GM18873 (cell line): ENCODE results near the gene RASEF.

Experiments used
- ATAC-seq: cut with Tn5 transposase; IDR thresholded peaks from one replicate; pipeline ENCODE4 v1.9.1; 2021; ENCODE audit warnings: mild to moderate bottlenecking, moderate library complexity, moderate number of reproducible peaks; ENCODE audit not compliant: unreplicated experiment, low FRiP score

The RASEF gene

DNA sequence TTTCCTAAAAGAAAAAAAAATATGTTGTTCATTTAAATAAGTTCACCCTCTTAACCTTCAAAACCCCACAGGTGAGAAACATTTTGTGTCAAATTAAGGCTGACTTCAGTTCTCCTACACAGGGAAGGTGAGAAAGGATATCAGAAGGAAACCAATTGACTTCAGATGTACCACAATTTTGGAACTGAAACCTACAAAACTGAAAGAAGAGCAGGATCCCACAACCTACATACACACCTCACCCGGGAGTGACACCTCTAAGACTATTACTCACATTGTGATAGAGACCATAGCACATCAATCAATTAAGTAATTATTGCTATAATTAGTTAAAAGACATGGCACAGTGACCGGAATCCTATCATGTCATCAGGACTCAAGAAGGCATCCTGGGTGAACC is 47.0 kb downstream of the RASEF start:
- ATAC-seq, result no peak

DNA sequence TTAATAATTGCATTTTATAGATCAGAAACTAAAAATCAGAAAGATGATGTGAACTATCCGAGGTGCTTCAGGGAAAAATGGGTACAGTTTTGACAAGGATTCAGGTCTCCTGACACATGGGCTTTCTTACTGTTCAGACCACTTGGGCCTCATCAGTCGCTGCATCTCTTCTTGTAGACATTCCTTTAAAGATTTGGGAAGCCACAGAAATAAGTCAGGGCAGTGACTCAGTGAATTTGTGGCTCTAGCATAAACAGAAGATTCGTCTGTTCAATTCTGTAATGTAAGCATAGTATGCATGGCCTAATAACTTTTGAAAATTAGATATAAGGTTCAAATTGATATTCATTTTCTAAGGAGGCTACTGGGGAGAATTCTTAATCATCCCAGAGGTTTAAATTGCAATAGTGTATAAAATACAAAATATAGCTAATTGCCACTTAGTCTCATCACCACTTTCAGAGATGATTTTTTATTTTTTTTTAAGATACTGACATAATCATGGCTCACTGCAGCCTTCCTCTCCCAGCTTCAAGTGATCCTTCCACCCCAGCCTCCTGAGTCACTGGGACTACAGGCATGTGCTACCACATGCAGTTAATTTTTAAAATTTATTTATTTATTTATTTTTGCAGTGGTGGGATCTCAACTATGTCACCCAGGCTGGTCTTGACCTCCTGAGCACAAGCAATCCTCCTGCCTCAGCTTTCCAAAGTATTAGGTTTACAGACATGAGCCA is 48.9 kb downstream of the RASEF start:
- ATAC-seq, result no peak

DNA sequence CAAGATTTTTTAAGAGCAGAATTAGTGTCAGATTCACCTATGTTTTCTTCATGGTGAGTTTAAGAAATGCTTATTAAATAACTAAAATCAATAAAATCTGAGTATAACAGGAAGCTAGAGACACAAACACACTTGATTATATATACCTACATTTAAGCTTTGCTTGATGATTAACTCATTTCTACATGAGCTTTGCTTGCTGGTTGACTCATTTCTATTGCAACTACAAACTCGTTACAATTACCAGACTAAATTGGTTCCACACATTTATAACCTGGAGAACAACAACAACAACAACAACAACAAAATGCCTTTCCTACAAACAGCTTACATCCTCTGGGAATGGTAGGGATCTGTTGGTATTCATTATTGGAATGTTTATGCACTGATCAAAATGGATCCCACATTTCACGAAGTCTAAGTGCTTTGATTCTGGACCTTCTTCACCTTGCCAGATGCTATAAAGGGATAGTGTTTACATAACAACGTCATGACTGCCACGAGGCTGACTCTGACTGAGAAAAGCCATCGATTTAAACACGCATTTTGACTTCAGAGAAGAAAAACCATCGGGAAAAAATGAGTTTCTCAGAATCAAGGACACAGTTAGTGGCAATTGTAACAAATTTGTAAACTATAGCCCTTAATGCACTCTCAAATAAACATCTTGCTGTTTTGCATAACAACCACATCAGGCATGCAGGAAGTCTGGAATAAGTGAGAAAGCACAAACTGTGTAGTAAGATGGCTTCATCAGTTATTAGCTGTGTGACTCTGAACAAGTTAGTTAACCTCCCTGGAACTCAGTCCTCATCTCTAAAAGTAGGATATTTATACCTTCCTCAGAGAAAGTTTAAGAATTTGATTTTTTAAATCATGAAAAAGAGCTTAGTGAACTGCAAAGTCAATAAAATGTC is 49.8 kb downstream of the RASEF start:
- no peak for ATAC-seq

DNA sequence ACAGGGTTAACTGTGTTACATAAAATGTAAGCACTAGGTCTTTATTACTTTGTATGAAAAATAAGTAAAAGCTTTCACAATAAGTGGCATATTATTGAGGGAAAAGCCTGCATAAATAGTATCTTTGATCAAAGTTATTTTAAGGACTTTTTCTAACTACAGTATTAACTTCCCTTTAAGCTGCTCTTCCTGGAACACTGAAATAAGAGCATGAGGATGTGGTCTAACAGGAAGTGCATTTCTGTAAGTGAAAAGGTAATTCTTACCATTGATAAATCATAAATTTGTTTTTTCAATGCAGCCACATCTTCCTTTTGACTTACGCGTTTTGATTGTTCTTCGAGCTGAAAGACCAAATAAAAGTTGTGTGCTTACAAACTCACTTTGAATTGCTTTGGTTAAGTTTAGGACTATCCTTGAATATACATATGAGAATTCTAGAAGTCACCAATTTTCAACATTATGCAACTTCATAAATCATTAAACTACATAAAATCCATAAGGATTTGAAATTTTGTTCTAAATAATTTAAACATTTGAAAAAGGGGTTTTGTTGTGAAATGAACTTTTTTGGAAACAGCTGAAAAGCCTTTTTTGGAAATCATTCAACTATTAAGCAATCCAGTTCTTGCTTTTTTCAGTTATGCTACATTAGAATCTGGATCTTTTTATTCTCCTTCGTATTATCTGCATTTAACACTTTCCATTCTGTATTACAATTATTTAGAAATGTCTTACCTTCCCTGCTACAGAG is 50.6 kb downstream of the RASEF start:
- ATAC-seq, result no peak

DNA sequence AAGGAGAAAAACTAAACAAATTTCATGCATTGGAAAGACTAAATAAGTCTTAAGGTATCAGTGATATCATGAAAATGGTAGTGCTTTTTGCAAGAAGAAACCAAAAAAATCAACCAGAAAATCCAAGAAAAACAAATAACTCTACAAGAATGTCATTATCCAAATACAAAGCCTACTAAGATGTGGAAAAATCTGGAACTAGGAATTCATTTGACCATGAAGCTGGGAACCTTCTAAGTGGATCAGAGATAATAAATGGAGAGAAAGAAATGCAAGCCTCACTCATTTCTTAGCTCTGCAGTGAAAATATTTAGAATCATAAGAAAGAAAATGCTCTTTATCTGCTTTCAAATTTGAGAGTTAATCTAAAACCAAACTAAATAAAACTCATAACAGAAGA is 51.3 kb downstream of the RASEF start:
- ATAC-seq, result no peak

DNA sequence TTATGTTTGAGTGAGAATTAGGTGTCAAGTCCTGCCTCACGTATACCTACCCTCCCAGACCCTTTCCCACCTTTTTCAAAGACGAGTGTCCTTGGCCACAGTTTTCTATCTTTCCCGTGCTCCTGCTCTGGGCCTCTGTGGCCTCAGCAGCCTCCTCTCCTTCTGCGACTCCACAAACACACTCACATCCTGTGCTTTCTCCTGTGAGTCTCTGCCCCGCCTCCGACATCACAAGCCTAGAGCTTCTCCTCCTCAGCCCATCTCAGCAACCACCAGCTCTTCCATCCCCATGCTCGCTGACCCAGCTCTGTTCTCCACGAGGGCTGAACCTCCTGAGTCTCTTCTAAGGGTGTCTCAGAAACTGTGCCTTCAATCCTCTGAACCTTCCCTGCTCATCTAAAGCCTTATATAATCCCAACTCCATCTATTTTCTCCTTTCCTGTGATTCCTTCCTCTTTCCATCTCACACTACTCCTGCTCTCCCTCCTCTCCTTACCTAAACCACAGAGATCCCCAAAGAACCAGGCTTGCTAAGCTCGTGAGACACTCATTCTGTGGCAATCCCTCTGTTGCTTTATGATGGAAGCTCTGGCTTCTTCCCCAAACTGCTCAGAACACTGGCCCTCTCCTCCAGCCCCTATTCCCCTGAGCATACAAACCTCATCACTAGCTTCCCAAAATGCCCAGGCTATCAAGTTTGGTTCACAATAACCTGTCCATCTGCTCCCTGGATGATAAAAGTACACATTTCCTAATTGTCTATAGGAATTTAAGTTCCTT is 55.2 kb downstream of the RASEF start:
- no peak for ATAC-seq

DNA sequence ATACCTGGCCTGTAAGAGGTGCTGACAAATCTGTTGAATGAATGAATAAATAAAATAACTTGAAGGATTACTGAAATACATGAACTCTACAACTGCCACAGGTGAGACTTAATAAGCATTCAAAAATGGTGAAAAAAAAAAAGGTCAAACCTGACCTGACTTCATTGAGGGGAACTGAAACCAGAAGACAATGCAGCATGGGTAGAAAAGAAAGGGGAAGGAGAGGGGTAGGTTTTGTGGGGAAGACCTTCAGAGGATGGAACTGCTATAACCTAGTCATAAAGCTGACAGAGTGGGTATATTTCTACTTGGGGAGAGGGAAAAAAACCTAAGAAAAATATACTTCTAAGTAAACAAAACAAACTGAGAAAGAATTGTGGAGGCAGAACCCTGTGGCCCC is 56.6 kb downstream of the RASEF start:
- no peak for ATAC-seq

DNA sequence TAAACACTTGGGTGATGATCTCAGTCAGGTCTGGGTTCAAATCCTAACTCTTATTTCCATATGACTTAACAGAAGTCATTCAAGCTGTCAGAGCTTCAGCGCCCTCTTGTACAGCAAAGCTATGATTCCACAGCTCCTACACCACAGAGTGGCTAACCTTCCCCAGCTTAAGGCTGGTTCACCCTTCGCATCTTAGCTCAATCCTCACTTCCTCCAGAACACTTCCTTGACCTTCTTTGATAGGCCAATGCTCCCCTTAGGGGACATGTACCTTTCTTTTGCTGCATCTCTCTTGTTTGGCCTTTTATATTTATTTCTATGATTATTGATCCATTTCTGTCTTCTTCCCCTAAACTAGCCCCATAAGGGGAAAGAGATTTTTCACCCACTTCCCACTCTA is 57.0 kb downstream of the RASEF start:
- no peak for ATAC-seq

DNA sequence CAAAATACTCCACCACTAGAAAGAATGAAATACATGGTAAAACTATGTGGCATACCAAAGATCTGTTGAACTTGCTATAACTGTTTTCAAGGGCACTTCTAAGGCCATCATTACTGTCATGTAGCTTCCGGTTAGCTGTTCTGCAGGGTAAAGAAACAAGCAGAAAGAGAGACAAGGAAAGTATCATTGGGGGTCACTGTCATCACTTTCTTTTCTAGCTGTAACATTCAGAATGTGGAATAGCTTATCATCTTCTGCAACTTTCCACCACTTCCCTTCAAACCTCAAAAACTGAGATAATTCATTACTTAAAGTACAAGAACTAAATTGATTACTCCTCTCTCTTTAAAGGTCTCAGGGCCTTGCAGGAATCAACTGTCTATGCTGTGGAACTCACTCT is 57.6 kb downstream of the RASEF start:
- ATAC-seq, result no peak

DNA sequence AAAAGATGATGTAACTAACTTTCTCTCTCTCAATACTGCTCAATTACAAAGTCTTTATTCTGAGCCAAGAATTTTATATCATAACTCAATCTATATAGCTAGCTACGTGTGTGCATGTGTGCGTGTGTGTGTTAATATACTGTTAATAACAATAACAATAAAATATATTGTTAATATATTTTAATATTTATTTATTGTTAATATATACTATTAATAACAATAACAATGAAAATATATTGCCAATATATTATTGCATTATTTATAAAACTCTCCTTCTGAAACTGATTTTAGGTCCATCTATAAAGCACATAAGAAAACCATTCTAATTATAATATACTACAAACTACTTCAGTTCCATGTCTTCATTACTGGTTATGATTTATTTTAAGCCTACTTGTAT is 60.6 kb downstream of the RASEF start:
- ATAC-seq, result no peak

DNA sequence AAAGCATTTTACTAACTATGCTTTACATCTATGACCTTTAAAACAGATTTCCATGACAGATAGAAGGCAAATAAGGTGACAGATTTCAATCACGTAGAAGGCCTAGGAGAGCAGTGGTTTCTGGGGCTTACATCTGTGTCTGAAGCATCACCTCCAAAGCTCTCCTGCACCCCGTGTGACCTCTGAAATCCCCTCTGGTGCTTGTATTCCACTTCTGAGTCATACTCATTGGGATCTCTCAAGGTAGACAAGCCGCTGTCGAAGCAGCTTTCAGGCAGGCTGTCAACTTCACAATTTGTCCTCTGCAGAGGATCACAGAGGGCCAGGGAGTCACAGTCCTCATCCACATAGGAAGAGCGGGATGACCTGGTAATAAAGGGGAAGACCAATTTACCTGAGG is 62.2 kb downstream of the RASEF start:
- no peak for ATAC-seq

DNA sequence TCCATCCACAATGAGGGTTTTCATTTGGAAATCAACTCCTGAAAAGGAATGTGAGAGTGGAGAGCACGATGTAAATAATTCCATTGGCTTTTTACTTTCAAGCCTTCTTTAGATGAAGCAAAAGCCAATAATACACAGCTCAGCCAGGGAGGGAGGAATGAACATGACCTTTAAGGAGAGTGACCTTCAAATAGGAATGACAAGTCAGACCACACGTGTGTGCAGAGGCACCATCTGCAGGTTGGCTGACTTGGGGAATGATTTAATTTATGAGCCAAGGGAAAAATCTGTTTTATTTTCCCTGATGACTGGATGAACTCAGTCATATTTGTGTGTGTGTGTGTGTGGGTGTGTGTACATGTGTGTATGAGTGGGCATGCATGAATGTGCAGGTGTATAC is 64.5 kb downstream of the RASEF start:
- ATAC-seq, result no peak

DNA sequence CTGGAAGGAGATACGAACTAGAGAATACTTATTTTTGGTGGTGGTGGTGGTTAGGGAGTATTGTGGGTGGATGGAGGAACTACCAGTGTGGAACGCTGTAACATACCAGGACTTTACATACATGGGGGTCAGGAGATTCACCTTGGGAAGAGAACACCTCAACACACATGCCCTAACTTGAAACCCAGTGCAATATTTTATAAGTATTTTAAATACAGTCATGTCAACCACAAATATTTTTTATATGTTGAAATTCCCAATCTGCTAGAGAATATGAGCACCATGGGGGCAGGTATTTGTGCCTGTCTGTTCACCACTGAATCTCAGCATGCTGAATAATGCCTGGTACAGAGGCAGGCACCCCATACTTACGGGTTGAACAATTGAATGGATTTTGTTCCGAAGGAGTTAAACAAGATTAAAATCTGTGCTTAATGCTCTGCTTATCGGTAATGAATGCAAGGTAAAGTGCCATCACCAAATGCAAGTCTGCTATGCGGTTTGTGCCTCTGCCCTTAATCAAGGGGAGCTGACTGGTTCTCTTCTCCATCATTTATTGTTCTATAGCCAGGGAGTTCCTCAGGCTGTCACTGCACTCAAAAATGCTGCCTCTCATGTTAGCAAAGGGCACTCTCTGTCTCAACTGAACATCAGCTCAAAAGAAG is 65.3 kb downstream of the RASEF start:
- ATAC-seq, result no peak

DNA sequence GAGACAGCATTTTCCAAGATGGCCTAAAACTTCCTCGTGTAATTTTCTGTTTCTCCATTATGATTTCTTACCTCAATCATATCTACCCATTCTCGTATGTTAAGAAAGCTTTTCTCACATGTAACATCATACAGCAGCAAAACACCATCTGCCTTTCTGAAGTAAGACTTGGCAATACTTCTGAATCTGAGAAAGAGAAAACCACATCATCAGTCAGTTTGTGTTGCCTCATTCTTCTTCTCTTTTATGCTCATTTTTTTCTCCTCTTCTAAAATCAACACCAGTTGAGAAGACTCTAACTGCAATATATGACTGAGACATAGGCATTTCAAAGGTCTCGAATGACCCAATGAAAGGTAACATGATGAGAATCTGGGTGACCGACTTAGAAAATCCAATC is 66.0 kb downstream of the RASEF start:
- ATAC-seq, result no peak

DNA sequence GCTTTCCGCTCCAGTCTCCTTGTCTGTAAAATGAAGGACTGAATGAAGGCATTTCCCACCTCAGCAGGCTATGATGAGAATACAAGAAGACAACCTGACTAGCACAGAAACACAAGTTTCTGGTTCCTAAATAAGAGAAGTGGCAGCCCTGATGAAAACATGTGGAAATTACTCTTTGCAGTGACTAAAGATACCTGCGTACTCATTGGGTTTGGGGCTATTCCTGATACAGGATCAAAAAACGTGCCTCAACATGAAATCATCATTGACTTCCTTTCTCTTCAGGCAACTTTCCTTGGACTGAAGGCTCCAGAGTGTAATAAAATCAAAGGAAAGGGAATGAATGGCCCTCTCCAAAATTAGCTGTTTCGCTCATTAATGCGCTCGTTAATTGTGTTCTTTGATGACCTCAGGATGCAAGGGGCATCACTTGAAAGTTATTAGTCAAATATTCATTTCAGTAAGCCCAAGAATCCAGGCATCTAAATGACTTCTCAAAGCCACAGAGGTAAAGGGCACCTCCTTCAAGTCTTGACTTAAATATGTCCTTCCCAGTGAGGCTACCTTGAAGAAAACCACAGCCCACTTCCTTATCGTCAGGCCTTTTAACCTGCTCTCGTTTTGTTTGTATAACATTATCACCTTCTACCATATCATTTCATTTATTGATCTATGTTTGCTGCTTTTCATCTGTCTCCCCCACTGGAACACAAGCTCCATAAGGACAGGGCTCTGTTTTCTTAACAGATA is 68.9 kb downstream of the RASEF start:
- ATAC-seq, result no peak

DNA sequence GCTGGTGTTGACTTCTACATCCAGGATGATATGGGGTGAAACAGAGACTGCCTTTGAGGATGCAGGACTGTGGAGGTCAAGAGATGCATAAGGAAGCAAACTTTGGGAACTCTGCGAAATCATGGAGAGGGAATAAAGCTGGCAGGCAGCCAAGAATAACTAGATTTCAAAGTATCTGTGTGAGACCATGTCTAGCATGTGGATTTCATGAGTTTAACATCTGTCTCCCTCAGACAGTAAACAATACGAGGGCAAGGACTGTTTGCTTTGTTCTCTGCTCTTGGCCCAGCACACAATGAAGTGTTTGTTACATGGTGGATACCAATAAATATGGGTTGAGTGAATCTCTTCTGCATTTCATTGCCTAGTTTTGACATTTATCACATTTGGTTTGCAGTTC is 71.3 kb downstream of the RASEF start:
- ATAC-seq, result no peak

DNA sequence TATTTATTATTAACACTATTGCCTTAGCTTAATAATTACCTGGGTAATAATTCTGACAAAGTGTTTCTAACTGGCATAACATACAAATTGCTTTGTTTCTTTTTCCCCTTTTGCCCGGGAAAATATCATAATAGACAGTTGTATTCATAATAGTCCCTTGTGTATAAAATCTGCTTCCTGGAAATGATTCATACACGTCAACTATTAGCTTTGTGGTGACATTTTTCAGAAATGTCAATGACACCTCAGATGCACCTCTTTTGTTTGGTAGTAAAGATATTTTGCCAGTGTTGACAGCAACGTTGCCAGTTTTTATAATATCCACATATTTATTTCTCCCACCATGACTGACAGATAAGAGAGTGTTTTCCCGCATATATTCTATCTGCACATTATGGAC is 73.0 kb downstream of the RASEF start:
- ATAC-seq, result no peak

DNA sequence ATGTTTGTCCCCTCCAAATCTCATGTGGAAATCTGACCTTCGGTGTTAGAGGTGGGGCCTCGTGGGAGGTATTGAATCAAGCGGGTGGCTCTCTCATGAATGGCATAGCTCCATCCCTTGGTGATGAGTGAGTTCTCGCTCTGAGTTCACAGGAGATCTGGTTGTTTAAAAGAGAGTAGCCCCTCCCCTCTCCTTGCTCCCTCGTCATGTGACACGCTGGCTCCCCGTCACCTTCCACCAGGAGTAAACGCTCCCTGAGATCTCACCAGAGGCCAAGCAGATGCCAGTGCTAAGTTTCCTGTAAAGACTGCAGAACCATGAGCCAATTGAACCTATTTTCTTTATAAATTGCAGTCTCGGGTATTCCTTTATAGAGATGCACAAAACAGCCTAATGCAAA is 74.5 kb downstream of the RASEF start:
- no peak for ATAC-seq
